ENCODE data around the gene LHFPL2.

The LHFPL2 gene

GRCh38 chr5:78503958-78504653 is 144.5 kb downstream of the LHFPL2 start:
- no peak for DNase-seq (ENCODE audit: low spot score)

- no peak for DNase-seq (ENCODE audit: low spot score)
Measured at GRCh38 chr5:78501411-78502352, 146.9 kb downstream of the LHFPL2 start.

- no peak for DNase-seq (ENCODE audit: low spot score)
Measured at GRCh38 chr5:78500871-78501270, 147.7 kb downstream of the LHFPL2 start.

- DNase-seq (ENCODE audit: low spot score): no peak
Measured at GRCh38 chr5:78500028-78500427, 148.5 kb downstream of the LHFPL2 start.

- DNase-seq (ENCODE audit: low spot score): no peak
Measured at GRCh38 chr5:78499485-78499884, 149.1 kb downstream of the LHFPL2 start.

- DNase-seq (ENCODE audit: low spot score): no peak
Measured at GRCh38 chr5:78497573-78498533, 150.7 kb downstream of the LHFPL2 start.

- no peak for DNase-seq (ENCODE audit: low spot score)
Measured at GRCh38 chr5:78496373-78496772, 152.2 kb downstream of the LHFPL2 start.

- DNase-seq (ENCODE audit: low spot score): no peak
Measured at GRCh38 chr5:78495800-78496199, 152.8 kb downstream of the LHFPL2 start.

GRCh38 chr5:78492650-78493049 is 155.9 kb downstream of the LHFPL2 start:
- no peak for DNase-seq (ENCODE audit: low spot score)

- no peak for DNase-seq (ENCODE audit: low spot score)
Measured at GRCh38 chr5:78492224-78492623, 156.3 kb downstream of the LHFPL2 start.

GRCh38 chr5:78490709-78491485 is 157.7 kb downstream of the LHFPL2 start:
- no peak for DNase-seq (ENCODE audit: low spot score)

- DNase-seq (ENCODE audit: low spot score): no peak
Measured at GRCh38 chr5:78487846-78488245, 160.7 kb downstream of the LHFPL2 start.

- DNase-seq (ENCODE audit: low spot score): no peak
Measured at GRCh38 chr5:78486218-78486617, 162.4 kb downstream of the LHFPL2 start.

GRCh38 chr5:78483809-78484521 is 164.6 kb downstream of the LHFPL2 start:
- DNase-seq (ENCODE audit: low spot score): peak; percentile 85

- DNase-seq (ENCODE audit: low spot score): no peak
Measured at GRCh38 chr5:78482948-78483347, 165.6 kb downstream of the LHFPL2 start.

- no peak for DNase-seq (ENCODE audit: low spot score)
Measured at GRCh38 chr5:78476795-78477194, 171.8 kb downstream of the LHFPL2 start.

- DNase-seq (ENCODE audit: low spot score): no peak
Measured at GRCh38 chr5:78475370-78475769, 173.2 kb downstream of the LHFPL2 start.

- no peak for DNase-seq (ENCODE audit: low spot score)
Measured at GRCh38 chr5:78473751-78474150, 174.8 kb downstream of the LHFPL2 start.

GRCh38 chr5:78472469-78473106 is 176.0 kb downstream of the LHFPL2 start:
- DNase-seq (ENCODE audit: low spot score): peak; percentile 52

GRCh38 chr5:78471896-78472295 is 176.7 kb downstream of the LHFPL2 start:
- DNase-seq (ENCODE audit: low spot score): no peak
